ENCODE measurements around the gene NDST1.
"Not testable (repeated sequence)": the region's sequence is repeated elsewhere in the genome, so short reads cannot be mapped to it uniquely, and the experiment has no call there.

Gene NDST1

DNA sequence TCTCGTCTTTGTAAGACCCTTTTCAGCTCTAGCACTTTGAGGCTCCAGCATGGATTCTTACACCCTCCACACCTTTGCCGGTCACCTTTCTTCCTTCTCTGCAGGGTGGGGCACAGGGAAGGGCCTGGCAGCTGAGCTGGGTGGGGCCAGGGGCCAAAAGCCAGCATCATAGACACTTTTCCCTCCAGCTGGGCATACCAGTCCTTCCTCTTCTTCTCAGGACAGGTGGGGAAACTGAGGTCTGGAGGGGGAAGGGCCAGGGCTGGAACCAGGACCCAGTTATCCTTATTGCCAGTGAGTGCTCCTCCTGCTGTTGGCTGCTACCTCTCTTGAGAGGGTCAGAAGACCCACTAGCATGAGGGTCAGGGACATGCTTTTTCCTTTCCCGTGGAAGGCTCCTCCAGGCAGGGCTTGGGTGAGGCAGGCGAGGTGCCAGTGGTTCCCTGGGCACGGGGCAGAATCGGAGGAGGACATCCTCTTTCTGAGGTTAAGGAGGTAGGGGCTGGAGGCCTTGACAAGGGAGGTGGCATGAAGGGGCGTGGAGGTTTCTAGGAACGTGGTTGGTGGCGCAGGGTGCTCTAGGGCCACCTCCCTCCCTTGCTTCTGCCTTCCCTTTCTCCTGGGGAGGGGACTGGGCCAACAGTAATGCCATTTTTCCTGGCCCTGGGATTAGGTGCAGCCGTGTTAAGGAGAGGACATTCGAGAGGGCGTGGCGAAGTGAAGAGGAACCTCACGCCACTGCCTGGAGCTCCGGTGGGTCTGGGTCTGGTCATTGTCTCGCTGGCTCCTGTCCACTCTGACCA is at the start of gene NDST1:
Gene NDST1 (plus strand): TSS at position 658 of the 803 bp plus-strand sequence. CDS start 13,124 bp downstream, outside the sequence.
- DNase-seq (ENCODE audit: low read depth): no peak

DNA sequence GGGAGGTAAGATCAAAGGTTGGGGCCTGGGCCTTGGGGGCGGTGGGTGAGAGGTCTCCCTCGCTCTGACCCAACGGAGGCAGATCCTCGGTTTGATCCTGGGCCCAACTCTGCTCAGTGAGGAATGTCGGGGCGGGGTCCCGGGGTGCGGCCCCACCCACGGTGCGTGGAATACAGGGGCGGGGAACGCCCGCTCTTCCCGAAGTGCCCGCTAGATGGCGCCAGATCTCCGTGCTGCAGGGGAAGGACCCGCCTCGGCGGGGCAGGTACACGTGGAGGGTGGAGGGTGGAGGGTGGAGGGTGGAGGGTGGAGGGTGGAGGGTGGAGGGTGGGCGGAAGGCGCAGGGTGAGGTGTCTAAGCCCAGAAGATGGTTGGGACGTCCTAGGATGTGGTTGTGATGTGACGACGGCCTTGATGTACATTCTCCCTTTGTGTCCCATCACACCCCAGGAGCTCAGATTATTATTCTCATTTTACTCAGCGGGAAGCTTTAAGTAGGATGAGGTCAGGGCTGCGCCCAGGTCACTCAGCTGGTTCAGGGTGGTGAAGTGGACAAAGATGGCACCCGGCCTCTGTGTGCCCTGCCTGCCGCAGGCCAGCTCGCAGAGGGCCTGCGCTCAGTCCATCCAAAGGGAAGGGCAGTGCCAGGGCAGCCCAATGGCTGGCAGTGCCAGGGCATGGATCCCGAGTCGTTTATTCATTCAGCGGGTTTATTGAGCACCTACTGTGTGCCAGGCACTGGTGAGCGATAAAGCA is 49.0 kb upstream of the NDST1 start:
- DNase-seq (ENCODE audit: low read depth): peak; percentile 78

DNA sequence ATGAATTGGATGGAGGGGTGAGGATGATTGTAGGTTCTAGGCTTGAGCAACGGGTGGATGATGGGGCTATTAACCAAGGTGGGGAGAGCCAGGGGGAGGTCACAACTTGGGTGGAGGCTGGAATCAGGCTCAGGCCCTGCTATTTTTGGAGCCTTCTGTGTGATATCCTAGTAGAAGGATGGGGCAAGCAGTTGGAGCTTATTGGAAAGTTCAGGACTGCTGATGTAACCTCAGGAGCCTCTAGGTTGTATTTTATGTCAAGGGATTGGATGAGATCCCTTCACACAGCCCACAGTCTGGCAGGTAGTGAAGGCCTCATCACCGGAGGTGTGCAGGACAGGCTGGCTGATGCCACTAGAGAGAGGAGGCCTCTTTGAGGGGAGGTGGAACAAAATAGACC is 47.1 kb upstream of the NDST1 start:
- no peak for DNase-seq (ENCODE audit: low read depth)

DNA sequence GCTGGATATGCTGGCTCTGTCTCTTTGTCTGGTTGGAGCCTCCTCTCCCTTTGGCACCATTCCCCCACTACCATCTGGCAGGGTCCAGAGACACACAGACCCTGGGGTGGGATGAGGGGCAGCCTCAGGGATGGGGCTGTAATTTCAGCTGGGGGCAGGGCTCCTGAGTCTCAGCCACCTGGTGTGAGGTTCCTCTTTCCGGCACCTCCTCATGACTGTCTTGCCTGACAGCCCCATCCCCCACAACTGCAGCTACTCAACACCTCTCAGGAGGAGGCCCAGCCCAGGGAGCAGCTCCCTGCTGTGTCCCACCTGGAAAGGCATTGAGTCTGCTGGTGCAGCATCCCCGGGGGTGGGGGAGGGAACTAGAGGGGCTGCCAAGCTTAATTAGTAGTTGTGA is 46.7 kb upstream of the NDST1 start:
- no peak for DNase-seq (ENCODE audit: low read depth)

DNA sequence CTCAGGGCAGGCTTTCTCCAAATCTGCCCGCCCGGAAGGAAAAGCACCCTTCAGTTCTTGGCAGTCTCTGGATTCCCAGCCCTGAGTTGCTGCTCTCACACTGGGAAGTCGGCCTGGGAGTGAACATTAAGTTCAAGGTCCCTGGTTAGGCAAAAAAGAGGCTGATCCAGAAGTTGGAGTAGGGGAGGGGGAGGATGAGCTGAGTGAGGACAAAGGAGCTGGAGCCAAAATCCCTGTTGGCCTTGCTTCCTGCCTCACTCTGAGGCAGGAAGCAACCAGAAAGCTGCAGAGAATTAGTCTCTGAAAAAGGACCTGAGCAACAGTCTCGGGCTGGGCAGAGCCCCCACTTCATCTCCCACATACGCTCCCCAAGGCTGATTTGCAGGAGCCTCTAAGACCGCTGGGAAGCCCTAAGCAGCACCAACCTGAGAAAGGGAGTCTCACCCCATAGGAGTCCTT is 43.3 kb upstream of the NDST1 start:
- DNase-seq (ENCODE audit: low read depth): no peak

DNA sequence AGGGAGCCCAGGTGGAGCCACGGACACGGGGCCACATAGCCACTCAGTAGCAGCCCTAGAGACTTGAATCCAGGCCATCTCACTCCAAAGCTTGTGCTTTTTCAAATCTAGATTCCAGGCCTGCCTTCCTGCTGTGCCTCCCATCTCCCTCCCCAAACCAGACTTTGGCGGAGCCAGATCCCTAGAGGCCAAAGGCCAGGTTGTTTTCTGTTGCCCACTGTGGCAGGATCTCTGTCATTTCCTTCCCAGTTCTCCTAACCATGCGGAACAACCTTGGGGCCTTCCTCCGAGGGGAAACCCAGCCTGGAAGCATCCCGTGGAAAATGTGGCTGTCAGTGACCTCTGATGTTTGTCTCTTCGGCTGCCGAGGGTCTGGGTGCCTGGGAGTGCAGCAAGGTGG is 42.0 kb upstream of the NDST1 start:
- no peak for DNase-seq (ENCODE audit: low read depth)

DNA sequence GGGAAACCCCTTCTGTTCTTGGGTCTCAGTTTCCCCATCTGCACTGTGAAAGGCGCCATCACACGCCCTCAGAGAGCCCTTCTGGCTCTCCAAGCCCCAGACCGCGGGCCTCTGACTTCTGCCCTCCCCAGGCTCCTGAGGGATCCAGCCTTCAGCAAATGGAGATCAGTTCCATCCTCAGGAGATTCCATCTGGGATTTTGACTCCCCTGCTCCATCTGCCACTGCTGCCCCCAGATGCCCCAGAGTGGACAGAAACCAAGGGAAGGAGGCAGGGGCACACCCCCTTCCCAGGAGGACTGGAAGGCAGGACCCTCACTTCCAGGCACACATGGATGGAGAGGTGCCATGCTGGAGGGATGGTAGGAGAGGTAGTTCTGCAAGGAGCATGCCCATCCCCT is 39.7 kb upstream of the NDST1 start:
- no peak for DNase-seq (ENCODE audit: low read depth)

DNA sequence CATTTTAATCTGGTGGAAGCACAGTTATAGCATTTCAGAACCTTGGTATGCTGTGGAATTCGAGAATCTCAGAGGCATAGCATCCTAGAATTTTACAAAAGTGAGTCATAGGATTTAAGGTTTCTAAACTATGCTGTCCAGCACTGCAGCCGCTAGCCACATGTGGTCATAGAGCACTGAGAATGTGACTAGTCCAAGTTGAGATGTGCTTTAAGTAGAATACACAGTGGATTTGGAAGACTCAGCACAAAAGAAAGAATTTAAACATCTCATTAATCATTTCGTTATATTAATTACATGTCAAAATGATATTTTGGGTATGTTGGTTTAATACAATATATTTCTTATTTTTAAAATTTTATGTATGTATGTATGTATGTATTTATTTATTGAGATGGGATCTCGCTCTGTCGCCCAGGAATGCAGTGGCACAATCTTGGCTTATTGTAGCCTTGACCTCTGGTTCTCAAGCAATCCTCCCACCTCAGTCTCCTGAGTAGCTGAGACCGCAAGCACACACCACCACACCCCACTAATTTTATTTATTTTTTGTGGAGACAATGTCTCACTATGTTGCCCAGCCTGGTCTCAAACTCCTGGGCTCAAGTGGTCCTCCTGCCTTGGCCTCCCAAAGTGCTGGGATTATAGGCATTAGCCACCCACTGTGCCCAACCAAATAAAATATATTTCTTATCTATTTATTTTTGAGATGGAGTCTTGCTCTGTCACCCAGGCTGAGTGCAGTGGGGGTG is 38.0 kb upstream of the NDST1 start:
- peak; percentile 99 for DNase-seq (ENCODE audit: low read depth)

DNA sequence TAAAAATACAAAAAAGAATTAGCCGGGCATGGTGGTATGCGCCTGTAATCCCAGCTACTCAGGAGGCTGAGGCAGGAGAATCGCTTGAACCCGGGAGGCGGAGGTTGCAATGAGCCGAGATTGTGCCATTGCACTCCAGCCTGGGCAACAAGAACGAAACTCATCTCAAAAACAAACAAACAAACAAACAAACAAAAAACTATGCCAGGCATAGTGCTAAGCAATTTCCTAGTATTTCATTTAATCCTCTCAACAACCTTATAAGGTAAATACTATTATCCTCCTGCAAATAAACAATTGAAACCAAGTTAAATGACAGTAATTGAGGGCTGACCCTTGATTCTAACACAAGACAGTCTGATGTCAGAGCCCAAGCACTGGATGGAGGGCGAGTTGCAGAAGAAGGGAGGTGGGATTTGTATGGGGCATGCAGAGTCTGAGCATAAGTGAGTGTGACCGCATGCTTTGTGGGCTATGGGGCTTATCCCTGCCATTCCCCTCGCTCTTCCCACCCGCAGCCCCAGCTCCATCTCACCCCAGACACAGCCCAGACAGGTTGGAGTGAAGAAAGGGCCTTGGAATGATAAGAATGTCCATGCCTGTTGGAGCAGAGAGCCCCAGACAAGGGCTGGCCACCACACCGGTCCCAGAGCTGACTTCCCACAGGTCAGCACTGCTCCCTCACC is 34.1 kb upstream of the NDST1 start:
- DNase-seq (ENCODE audit: low read depth): peak; percentile 87

DNA sequence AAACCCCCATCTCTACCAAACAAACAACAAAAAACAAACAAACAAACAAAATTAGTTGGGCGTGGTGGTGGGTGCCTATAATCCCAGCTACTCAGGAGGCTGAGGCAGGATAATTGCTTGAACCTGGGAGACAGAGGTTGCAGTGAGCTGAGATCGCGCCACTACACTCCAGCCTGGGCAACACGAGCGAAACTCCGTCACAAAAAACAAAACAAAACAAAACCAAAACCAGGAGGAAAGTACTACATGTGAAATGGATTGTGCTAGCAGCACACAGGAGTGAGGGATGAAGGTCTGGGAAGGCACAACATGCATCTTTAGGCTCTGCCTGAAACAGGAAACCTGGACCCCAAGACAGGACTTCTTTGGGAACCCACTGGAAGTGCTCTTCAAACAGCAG is 31.4 kb upstream of the NDST1 start:
- not testable (repeated sequence) for DNase-seq (ENCODE audit: low read depth)

DNA sequence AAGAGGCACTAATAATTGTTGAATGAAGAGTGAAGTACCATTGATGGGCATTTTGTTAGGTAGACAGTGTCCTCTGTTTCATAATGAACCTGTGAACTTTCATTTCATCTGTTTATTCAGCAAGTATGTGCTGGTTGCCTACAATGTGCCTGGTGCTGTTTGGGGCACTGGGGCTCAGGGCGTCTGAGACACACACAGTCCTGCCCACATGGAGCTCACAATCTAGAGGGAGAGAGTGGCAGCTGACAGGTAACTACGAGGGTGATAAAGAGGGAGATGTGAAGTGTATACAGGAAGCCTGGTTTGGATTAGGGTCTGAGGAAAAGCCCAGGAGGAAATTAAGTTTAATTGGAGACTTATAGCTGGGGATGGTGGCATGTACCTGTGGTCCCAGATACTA is 28.5 kb upstream of the NDST1 start:
- DNase-seq (ENCODE audit: low read depth): no peak

DNA sequence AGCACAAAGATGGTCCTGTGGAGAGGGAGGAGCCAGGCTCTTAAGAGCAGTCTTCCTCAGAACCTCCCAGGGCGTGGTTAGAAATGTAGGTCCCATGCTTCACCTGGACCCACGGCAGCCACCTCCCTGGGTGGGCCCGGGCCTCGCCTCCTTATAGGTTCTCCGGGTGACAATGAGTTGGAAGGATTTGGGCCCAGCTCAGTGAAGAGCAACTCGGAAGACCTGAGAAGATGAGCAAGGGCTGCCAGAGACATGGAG is 26.3 kb upstream of the NDST1 start:
- no peak for DNase-seq (ENCODE audit: low read depth)

DNA sequence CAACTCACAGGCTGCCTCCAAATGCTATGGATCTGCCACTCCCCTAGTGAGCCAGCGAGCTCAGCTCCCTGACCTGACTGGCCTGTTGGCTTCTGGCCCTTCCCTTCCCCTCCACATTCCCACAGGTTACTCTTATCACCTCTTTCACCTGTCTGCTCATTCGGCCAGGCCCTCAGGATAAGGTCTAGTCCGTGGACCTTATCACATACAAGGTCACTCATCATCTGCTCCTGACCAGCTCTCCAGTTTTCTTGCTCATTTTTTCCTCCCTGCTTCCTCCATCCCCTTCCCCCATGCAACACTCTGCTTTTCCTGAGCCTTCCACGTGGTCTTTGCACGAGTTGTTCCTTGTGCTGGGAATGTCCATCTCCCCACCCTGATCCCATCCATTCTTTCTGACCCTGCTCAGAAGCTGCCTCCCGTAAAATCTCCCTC is 25.9 kb upstream of the NDST1 start:
- DNase-seq (ENCODE audit: low read depth): no peak

DNA sequence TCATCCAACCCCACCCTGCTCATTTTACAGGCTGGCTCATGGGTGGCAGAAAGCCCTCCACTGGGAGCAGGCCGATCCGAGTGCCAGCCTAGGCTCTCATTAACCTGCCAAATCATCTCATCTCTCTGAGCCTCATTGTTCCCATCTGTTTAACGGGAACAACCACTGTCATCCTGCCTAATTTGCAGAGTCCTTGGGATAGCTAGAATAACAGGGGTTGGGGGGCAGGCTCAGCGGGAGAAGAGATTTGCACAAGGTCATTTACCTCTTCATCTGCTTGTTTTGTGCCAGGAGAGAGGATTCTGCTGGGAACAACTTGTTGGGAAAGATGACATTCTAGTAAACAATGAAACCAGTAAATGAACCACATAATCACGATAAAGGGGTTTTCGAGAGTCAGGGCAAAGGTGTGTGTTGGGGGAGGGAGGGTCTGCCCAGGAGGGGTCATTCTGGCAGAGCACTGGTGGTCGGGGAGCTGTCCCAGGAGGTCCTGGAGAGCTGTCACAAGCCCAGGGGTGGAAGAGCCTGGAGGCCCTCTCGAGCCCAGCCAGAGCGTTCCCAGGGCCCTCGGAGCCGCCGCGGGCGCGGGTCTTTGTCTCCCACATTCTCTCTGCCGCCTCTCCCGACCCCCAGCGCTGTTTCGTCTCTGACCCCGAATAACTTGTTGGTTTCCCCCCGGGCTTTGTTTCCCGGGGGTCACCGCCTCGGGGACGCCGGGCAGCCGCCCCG is 22.8 kb upstream of the NDST1 start:
- DNase-seq (ENCODE audit: low read depth): no peak

DNA sequence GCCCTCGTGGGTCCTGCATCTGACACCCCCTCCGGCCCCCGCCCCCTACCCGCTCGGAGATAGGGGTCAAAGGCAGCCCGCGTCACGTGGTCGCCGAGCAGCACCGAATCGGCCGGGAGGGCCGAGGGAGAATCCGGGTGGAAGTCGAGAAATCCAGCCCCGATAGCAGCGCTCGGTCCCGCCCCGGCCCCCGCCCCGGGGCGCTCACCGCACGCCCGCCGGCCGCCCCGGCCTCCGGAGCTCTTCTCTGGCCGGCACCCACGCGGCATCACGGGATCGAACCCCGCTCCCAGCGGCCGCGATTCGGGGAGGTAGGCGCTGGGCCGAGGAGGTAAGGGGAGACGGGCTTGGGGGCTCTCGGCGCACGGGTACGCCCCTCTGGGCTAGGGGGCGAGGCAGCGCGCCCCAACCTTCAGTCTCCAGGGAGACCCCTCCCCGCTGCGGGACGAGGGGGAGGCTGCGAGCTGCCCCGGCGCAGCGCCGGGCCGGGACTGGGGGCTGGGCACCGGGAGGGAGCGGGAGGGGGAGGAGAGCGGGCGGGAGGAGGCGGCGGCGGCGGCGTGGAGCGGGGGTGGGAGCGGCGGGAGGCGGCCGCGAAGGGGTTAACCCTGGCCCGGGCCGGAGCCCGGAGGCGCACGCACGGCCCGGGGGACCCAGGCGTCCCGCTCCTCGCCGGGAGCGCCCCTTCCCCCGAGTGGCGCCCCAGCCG is 22.1 kb upstream of the NDST1 start:
- DNase-seq (ENCODE audit: low read depth): peak; percentile 66

DNA sequence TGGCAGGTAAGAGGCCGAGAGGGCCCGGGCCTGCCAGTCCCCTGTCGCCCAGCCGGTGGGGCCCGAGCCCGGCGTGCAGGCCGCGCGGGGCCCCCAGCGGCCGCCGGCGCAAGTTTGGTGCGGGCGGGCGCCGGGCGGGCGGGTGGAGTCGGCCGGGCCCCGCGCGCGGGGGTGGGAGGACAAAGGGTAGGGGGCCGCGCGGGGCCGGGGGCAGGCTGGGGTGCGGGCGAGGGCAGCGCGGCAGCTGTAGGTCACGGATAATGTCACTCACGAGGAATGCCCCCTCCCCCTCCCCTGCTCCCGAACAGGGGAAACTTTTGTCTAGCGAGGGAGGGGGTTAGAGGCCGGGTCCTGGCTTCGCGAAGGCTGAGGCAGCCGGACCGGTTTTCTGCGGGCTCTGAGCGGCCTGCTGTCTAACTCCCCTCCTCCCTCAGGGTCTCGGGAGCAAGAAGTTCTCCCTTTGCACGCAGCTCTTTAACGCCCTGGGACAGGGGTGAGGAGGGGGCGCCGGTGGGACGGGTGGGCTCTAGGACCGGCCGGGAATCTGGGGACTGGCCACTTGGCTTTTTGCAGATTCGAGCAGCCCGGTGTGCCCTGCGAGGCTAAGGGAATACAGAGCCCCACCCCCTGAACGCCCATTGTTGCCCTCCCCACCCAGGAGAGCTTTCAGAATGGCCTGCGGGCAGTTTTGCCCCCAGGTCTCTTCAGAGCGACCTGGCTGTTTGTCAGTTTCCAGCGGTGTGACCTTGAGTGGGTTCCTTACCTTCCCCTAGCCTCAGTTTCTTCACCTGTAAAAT is 21.3 kb upstream of the NDST1 start:
- DNase-seq (ENCODE audit: low read depth): peak; percentile 65

DNA sequence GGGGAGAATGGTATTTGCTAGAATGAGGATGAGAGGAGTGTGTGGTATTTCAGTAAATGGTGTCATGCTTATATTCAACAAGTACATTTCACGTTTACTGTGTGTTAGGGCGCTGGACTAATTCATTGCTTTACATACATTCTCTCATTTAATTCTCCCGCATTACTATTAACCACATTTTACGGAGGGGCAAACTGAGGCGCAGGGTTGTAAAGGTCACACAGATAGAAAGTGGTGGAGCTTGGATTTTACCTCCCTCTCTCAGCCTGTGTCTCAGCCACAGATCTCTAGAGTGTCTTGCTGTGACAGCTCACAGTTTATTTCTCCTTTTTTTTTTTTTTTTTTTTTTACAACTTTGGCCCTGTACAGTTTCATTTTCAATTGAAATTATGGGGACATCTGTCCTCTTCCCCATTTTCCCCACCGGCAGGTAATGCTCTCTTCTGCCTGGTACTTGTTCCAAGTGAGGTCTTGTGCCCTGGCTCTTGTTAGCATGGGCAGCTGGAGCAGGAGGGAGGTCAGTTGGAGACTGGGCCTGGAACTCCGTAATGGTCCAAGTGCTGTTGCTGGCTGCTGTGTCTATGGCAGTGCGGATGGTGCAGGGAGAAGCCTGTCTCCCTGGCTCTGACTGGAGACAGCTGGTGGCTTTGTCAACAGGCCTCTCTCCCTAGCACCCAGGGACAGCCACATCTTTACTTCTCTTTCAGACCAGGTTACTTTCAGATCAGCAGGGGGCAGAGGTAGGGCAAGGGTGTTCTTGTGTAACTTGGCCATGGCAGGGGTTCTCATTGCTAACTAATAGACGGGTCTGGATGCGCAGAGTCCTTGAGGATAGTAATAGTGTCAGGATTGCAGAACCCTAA is 20.5 kb upstream of the NDST1 start:
- DNase-seq (ENCODE audit: low read depth): peak; percentile 71

DNA sequence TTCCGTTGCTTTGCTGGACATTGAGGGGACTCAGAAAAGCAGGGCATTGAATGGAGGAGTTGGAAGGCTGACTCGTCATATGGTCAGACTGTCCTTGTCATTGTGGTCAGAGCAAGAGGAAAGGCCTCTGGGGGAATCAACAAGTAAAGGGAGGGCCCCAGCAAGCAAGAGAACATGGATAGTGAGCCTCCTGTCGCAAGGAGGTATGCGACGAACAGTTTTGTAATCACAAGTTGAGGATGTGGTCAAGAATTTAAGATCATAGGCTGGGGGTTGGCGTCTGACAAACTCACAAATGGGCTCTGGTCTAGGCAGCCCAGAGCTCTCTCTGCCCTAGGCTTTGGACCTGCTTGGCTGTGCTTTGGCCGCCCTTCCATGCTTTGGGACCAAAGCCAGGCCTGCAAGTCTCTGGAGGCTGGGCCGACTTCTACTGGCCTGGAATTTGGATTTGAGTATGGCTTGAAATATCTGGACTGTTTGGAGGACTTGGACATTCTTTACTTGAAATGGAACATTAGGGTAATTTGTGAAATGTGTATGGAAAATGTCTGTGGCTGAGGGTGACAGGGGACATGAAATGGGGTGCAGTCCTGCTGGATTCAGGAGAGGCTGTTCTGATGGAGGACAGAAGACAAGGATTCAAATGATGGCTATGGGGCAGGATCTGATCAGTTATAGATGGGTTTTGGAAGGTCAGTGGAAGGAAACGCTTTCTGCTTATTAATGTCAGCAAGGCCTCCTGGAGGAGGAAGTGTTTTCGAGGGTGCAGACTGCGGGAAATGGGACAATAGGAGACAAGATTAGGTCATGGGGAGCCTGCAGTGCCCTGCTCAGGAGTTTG is 19.2 kb upstream of the NDST1 start:
- DNase-seq (ENCODE audit: low read depth): peak; percentile 85

Data from ELR (cell line).